Measurements from ENCODE around the gene CTBS.
"Not testable (repeated sequence)": the region's sequence is repeated elsewhere in the genome, so short reads cannot be mapped to it uniquely, and the experiment has no call there.

The CTBS gene

GRCh38 chr1:84584126-84584525 is 9.9 kb upstream of the CTBS start:
- no peak for DNase-seq (ENCODE audit: low read depth in 2 of 2)

GRCh38 chr1:84583648-84584047 is 9.4 kb upstream of the CTBS start:
- DNase-seq (ENCODE audit: low read depth in 2 of 2) = no peak

DNA sequence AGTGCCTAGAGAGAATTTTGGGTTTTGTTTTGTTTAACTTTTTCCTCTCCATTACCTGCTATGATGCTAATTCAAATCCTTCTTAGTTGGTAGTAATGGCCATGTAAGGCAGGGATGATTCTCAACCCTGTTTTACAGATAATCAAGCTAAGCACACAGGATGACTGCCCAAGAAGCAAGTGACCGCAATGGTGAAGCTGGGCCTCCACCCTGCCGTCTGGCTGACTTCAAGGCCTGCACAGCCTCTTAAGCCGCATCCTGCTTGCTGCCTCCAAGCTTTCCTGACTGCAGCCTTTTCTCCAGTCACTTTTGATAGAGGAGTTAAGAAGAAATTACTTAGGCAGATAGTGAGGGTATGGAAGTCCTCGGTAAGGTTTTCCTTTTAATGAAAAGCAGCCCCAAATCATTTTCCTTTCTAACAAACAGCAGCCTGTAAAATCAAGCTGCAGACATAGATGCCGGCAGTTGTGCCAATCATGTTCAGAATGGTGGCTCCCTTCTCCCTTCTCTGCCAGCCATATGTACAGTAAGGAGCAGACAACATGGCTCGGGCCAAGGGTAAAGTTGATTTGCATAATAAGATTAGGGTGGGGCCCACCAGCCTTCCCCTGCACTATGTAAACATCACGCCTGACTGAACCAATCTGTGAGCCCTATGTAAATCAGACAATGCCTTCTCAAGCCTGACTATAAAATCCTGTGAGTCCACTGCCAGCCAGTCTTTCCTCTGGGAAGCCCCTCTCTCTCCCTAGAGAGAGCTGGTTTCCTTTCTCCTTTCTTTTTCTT is 8.8 kb upstream of the CTBS start:
- DNase-seq (ENCODE audit: low read depth in 2 of 2) = no peak

DNA sequence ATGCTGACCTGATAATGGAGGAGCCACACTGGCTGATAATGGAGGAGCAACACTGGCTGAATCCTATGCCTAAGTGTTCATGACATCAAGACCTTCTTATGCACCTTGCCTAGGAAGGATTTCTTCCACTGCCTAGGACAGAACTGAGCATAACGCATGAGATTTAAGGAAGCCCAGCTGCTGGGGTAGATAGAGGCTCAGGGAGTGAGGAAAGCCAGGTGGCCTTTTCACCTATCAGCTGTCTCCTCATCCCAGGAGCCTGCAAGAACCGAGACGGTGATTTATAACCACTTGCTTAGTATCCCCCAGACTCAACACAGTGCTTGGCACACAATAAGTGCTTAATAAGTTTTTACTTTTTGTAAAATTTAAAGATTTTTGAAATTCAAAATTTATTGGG is 7.4 kb upstream of the CTBS start:
- DNase-seq (ENCODE audit: low read depth in 2 of 2) = no peak

DNA sequence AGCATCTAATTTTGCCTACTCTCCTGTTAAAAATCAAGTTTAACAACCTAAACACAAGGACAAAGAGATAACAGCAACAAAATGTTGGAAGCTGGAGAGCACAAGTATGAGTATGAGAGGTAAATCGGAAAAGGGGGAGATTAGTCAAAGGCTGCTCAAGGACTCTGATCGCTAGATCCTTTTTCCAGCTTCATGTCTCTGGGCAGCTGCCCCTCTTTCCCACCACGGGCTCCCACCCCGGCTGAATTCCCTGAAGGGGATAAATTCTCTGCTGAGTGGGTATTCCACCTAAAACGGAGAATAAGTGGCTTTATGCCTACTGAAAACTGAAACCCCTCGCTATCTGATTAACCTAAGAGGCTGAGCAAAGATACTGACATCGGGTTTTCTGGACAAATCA is 696 bp upstream of the CTBS start:
- DNase-seq (ENCODE audit: low read depth in 2 of 2) = no peak

DNA sequence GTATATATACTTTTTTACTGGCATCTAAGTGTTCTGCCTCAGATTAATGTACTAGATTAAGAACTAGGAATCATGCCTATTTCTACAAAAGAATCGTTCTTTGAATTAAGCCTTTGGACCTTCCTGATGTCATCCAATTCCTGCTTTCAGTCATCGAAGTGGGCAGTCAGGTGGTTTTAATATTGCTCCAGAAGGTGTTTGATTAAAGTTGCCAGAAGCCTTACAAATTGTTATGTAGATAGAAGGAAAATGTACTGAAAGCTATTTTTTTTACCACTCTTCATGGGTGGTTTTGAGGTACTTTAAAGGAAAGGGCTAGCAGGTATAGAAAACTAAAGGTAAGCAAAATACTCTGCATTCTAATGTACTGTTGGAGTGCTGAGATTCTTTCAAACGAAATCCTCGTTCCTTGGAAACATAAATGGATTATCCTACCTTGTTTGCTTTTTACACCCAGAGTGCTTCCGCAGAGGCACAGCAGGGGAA is 716 bp downstream of the CTBS start:
- DNase-seq (ENCODE audit: low read depth in 2 of 2) = no peak

DNA sequence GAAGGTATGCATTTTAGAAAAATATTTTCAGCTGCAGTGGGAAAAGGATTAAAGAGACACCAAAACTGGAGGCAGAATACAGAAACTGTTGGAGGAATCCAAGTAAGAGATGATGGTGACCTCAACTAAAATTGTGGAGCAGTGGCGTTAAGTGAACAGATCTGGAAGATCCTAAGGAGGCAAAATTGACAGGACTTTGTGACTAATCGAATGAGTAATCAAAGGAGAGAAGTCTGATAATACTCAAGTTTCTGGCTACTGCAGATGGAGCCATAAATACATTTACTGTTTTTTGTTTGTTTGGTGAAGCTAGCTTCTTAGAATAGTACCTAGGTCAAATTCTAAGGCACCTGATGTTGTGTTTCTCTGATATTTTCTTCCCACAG is 3.1 kb downstream of the CTBS start:
- no peak for DNase-seq (ENCODE audit: low read depth in 2 of 2)

GRCh38 chr1:84570436-84571149 is 3.6 kb downstream of the CTBS start:
- DNase-seq (ENCODE audit: low read depth in 2 of 2) = no peak

GRCh38 chr1:84569216-84569615 is 5.0 kb downstream of the CTBS start:
- DNase-seq (ENCODE audit: low read depth in 2 of 2) = no peak

DNA sequence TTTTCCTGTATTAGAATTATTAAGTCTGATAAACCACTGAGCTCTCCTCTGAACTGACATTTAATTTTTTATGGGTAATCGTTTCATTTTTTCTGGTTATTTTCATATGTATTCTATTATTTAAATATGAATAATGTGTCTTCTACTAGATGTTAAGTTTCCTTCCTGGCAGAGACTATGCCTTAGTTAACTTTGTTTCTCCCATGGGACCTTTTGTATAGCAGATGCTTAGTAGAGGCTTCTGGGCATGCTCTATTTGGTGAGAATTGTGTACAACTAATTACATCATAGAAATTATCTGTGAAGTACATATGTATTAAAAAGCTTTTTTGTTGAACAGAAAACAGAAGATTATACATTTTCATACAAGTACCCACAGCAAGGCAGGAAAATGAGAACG is 23.4 kb downstream of the CTBS start:
- no peak for DNase-seq (ENCODE audit: low read depth in 2 of 2)

DNA sequence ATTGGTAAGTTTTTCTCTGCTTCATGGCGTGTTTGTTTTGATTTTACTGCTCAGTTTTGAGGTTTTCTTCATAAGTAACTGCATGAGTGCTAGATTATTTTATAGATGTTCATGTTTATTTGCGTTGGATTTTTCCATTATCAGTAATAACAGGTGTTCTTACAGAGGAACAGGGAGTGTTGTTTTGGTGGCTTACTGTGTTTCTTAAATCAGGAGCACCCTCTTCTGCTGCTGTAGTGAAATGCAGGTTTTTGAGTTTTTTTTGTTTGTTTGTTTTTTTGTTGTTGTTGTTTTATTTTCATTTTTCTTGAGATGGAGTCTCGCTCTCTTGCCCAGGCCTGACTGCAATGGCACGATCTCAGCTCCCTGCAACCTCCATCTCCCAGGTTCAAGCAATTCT is 32.6 kb downstream of the CTBS start:
- DNase-seq (ENCODE audit: low read depth in 2 of 2) = no peak

DNA sequence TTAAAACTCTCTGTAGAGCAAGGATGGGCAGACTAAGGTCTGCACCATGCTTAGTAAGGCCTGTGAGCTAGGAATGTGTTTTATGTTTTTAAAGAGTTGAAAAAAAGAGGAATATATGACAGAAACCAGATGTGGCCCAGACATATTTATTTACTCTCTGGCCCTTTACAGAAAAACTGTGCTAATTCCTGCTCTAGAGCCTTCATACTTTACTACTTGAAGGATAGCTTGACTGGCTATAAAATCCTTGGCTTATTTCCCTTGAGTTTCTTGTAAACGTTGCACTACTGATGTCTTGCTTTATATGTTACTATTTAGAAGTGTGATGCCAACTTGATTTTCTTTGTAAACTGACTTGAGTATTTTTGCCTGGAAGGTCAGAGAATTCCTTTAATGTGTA is 33.5 kb downstream of the CTBS start:
- no peak for DNase-seq (ENCODE audit: low read depth in 2 of 2)

DNA sequence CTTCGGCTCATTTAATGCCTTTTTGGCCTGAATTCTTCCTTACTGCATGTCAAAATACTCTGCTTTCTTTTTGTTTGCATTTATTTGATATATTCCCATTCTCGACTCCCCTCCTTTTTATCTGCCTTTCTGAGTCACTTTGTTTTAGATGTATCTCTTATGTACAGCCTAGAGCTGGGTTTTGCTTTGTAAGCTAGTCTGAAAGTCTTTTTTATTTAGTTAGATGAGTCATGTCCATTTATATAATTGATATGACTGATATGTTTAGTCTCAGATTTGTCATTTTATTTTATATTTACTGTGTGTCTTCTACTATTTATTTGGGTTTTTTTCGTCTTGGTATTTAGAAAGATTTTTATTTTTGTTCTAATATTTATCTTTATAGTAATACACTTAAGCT is 34.3 kb downstream of the CTBS start:
- no peak for DNase-seq (ENCODE audit: low read depth in 2 of 2)

GRCh38 chr1:84538599-84538998 is 35.6 kb downstream of the CTBS start:
- no peak for DNase-seq (ENCODE audit: low read depth in 2 of 2)

GRCh38 chr1:84525779-84526178 is 48.5 kb downstream of the CTBS start:
- DNase-seq (ENCODE audit: low read depth in 2 of 2) = no peak

DNA sequence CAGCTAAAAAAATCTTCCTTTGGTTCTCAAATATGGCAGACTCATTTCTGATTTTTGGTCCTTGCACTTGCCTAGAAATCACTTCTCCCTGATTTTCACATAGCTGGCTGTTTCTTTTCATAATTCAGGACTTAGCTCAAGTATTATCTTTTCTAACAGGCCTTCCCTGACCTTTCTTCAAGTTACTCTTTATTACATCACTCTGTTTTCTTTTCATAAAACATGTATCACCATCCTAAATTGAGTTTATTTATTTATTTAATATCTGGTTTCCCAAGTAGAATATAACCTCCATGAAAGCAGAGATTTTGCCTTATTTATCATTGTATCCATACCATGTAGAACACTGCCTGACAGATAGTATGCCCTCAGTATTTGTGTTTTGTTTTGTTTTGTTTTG is 49.6 kb downstream of the CTBS start:
- DNase-seq (ENCODE audit: low read depth in 2 of 2) = no peak

DNA sequence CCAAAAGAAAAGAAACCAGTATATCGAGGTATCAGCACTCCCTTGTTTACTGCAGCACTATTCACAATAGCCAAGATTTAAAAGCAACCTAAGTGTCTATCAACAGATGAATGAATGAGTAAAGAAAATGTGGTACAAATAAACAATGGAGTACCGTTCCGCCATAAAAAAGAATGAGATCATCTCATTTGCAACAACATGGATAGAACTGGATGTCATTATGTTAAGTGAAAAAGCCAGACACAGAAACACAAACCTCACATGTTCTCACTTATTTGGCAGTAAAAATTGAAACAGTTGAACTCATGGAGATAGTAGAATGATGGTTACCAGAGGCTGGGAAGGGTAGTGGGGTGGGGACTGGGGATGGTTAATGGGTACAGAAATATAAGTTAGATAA is 63.6 kb downstream of the CTBS start:
- no peak for DNase-seq (ENCODE audit: low read depth in 2 of 2)

GRCh38 chr1:84510165-84510564 is 64.1 kb downstream of the CTBS start:
- no peak for DNase-seq (ENCODE audit: low read depth in 2 of 2)

- DNase-seq (ENCODE audit: low read depth in 2 of 2) = no peak
These were observed 65.2 kb downstream of the CTBS start for GRCh38 chr1:84509029-84509428.

- no peak for DNase-seq (ENCODE audit: low read depth in 2 of 2)
These were observed 65.7 kb downstream of the CTBS start for GRCh38 chr1:84508510-84508909.

DNA sequence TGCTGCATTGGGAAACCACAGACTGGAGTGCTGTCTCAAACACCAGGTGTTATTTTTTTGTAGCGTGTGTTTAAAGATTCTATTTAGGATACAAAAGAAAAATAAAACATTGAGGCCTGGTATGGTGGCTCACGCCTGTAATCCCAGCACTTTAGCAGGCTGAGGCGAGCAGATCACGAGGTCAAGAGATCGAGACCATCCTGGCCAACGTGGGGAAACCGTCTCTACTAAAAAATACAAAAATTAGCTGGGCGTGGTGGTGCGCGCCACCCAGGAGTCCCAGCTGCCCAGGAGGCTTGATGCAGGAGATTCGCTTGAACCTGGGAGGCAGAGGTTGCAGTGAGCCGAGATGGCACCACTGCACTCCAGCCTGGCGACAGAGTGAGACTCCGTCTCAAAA is 66.4 kb downstream of the CTBS start:
- not testable (repeated sequence) for DNase-seq (ENCODE audit: low read depth in 2 of 2)

GRCh38 chr1:84506729-84507453 is 67.3 kb downstream of the CTBS start:
- DNase-seq (ENCODE audit: low read depth in 2 of 2) = no peak

All from activated CD8-positive, alpha-beta memory T cell treated with anti-CD3 and anti-CD28 coated beads for 4 hours (primary cell).